ENCODE results near the gene SCAND1. TPM values are rescaled to one million over a fixed set of nuclear protein-coding genes. Genes with fewer than 3 reads are reported as not detected.

Gene SCAND1
- total RNA-seq, 2 donors from 2014 or later = 137 to 199 TPM

DNA sequence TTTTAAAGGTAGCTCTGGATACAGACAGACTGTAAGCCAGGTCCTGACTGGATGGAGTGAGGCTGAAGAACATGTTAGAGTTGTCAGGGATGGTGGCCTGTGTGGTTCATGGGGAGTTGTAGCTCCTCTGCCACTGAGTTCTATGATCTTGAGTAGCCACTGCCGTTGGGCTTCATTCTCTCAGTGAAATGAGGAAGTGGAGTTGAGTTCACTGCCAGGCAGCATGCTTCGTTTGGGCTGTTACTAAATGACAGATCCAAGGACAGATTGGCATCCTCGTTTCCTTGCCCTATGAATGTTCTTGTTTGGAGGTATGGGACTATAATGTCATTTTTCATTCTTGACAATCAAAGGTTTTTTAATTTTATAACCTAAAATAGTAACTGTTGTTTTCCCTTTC lies 37.2 kb downstream of the SCAND1 start:
- Histone ChIP-seq H3K36me3 (no peaks in the 10 kb centered on the region), H3K27me3 (replicated peaks; ENCODE audit: insufficient read depth) (no peaks in the 10 kb centered on the region), H3K27ac (no peak overlapping the region), H3K4me3 (no peak overlapping the region), H3K4me1 (replicated peaks) (no peaks in the 10 kb centered on the region), H3K9me3 (no peaks in the 10 kb centered on the region)
- intact Hi-C loops (cut with DNase I) = no loop called here
- TF ChIP-seq POLR2AphosphoS5 (IDR thresholded peaks at IDR 0.05) = no peak
- no peak for TF ChIP-seq POLR2A (IDR thresholded peaks at IDR 0.05)
- TF ChIP-seq, protein P1, sequence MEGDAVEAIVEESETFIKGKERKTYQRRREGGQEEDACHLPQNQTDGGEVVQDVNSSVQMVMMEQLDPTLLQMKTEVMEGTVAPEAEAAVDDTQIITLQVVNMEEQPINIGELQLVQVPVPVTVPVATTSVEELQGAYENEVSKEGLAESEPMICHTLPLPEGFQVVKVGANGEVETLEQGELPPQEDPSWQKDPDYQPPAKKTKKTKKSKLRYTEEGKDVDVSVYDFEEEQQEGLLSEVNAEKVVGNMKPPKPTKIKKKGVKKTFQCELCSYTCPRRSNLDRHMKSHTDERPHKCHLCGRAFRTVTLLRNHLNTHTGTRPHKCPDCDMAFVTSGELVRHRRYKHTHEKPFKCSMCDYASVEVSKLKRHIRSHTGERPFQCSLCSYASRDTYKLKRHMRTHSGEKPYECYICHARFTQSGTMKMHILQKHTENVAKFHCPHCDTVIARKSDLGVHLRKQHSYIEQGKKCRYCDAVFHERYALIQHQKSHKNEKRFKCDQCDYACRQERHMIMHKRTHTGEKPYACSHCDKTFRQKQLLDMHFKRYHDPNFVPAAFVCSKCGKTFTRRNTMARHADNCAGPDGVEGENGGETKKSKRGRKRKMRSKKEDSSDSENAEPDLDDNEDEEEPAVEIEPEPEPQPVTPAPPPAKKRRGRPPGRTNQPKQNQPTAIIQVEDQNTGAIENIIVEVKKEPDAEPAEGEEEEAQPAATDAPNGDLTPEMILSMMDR (IDR thresholded peaks at IDR 0.05) = no peak
- 69% methylated on average over 3 of the region's 3 CpGs for WGBS
- no peak for DNase-seq (ENCODE audit: low spot score)

DNA sequence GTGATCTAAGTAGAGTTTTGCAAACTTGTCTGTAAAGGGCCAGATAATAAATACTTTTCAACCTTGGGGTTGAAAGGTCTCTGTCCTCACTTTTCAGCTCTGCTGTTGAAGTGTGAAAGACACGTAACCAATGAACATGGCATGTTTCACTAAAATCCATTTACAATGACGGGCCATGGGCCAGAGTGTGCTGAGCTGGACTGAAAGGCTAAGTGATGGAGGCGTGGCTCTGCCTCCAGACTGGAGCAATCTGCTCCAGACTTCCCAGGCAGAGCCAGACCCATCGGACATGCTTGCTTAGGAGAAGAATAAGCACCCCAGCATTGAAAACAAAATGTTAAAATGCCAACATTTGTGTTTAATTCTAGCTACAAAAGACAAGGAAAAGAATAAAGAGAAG lies 41.4 kb downstream of the SCAND1 start:
- H3K9me3 ChIP-seq = no peaks in the 10 kb centered on the region
- H3K36me3 ChIP-seq = no peaks in the 10 kb centered on the region
- intact Hi-C loops (cut with DNase I) = no loop called here
- TF ChIP-seq POLR2A (IDR thresholded peaks at IDR 0.05) = no peak
- no peak overlapping the region for H3K27ac ChIP-seq
- H3K4me1 ChIP-seq (replicated peaks) = no peaks in the 10 kb centered on the region
- DNase-seq (ENCODE audit: low spot score) = no peak
- no peak overlapping the region for H3K4me3 ChIP-seq
- H3K27me3 ChIP-seq (replicated peaks; ENCODE audit: insufficient read depth) = no peaks in the 10 kb centered on the region
- 79% methylated on average over 4 of the region's 4 CpGs for WGBS

DNA sequence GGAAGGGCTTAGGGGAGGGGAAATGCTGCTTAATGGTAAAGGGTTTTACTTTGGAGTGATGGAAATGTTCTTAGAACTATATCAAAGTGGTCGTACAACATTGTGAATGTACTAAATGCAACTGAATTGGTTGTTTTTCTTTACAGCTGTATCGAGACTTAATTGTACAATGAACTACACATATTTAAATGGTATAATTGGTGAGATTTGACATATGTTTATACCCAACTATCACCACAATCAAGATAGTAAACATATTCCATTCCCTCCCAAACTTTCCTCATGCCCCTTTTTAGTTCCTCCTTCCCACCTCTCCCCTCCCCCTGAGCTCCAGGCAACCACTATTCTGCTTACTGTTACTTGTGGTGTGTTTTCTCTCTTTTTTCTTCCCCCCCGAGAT lies 44.0 kb downstream of the SCAND1 start:
- Histone ChIP-seq H3K4me3 (no peak overlapping the region), H3K36me3 (no peaks in the 10 kb centered on the region), H3K27ac (no peak overlapping the region), H3K4me1 (replicated peaks) (no peaks in the 10 kb centered on the region), H3K27me3 (replicated peaks; ENCODE audit: insufficient read depth) (no peaks in the 10 kb centered on the region), H3K9me3 (no peaks in the 10 kb centered on the region)
- over 99% methylated on average over 3 of the region's 3 CpGs for whole genome bisulfite sequencing
- TF ChIP-seq POLR2AphosphoS5 (IDR thresholded peaks at IDR 0.05) (no peak), POLR2A (IDR thresholded peaks at IDR 0.05) (no peak)
- TF ChIP-seq, protein P1 (IDR thresholded peaks at IDR 0.05) = no peak
- intact Hi-C loops (cut with DNase I) = no loop called here
- no peak for DNase-seq (ENCODE audit: low spot score)

DNA sequence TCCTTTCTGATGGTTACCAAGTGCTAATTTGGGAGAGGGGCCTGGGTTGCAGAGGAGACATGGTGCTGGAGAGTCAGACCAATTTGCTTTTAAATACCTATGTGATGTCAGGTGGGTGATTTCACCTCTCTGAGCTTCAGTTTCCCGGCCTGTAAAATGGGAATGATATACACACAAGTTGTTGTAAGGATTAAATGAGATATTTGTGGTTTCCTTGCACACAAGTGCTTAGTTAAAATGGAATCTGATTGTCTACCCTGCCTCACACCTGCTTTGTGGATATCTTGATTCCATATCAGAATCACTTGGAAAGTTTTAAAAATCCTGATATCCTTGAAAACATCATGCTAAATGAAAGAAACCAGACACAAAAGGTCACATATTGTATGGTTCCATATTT lies 44.5 kb downstream of the SCAND1 start:
- no peaks in the 10 kb centered on the region for H3K36me3 ChIP-seq
- DNase-seq (ENCODE audit: low spot score) = no peak
- H3K27me3 ChIP-seq (replicated peaks; ENCODE audit: insufficient read depth) = no peaks in the 10 kb centered on the region

DNA sequence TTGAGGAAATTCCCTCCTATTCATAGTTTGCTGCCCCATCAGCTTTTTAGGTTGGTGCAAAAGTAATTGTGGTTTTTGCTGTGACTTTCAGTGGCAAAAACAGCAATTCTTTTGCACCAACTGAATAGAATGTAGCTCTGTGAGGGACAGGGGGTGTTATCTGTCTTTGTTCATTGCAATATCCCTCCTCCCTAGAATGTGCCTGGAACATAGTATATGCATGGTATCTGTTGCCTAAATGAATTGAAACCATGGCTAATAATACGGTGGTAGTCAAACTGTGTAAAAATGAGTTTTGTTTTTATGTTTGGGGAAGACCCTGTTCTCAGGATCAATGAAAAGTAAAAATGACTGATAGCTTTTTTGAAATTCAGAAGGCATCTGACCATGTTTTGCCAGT lies 45.1 kb downstream of the SCAND1 start:
- Histone ChIP-seq H3K36me3 (no peaks in the 10 kb centered on the region), H3K27ac (no peak overlapping the region), H3K4me1 (replicated peaks) (no peaks in the 10 kb centered on the region), H3K27me3 (replicated peaks; ENCODE audit: insufficient read depth) (no peaks in the 10 kb centered on the region), H3K4me3 (no peak overlapping the region), H3K9me3 (no peaks in the 10 kb centered on the region)
- WGBS = 93% methylated on average over 1 of the region's 1 CpG
- TF ChIP-seq POLR2A (IDR thresholded peaks at IDR 0.05) (no peak), POLR2AphosphoS5 (IDR thresholded peaks at IDR 0.05) (no peak)
- TF ChIP-seq, protein P1 (IDR thresholded peaks at IDR 0.05) = no peak
- intact Hi-C loops (cut with DNase I) = no loop called here
- DNase-seq (ENCODE audit: low spot score) = no peak

More for the DNA sequence above, 44.5 kb downstream of the SCAND1 start:
- intact Hi-C loops (cut with DNase I) = no loop called here
- Histone ChIP-seq H3K27ac (no peak overlapping the region), H3K9me3 (no peaks in the 10 kb centered on the region), H3K4me3 (no peak overlapping the region), H3K4me1 (replicated peaks) (no peaks in the 10 kb centered on the region)
- TF ChIP-seq POLR2AphosphoS5 (IDR thresholded peaks at IDR 0.05) (no peak), POLR2A (IDR thresholded peaks at IDR 0.05) (no peak)
- TF ChIP-seq, protein P1 (IDR thresholded peaks at IDR 0.05) = no peak
- WGBS = 100% methylated on average over 1 of the region's 1 CpG

Data from prostate gland (tissue), 2 donors.